H1 (cell line): ENCODE data around the gene ARPP21. TPM values are rescaled to one million over a fixed set of nuclear protein-coding genes. Genes with fewer than 3 reads are reported as not detected.

Experiments
- CTCF ChIA-PET: fragments of 300-600 bp; sonication (Branson Sonifier 250); formaldehyde crosslinking; loops from one replicate; lab custom pipeline; 2021; ENCODE audit not compliant: partially characterized antibody; lab: Charles Lee
- POLR2A ChIA-PET: fragments of 300-600 bp; sonication (Branson Sonifier 250); formaldehyde crosslinking; loops from one replicate; lab custom pipeline; 2021; ENCODE audit warnings: inconsistent platforms; ENCODE audit not compliant: partially characterized antibody; lab: Charles Lee
- DNase-seq, 2 experiments: peaks; one replicate each; pipeline versions ENCODE4 v3.0.0 to v3.0.0-alpha.2; 2010 to 2022; ENCODE audit warnings: low spot score in 2 of 2, low read depth in 1 of 2, mixed read lengths in 1 of 2
- FAIRE-seq: peaks from 2 replicates; lab custom pipeline; 2011; peaks lifted over from hg19 to GRCh38; lab: Jason Lieb, UNC
- H2AFZ ChIP-seq: 2 replicates; pipeline ENCODE4 v1.8.1; 2012; ENCODE audit warnings: low read length, inconsistent platforms
- H2AK5ac ChIP-seq: 2 replicates; pipeline ENCODE4 v1.6.1; 2013; ENCODE audit warnings: low read depth, low read length
- H2BK120ac ChIP-seq: replicated peaks from 2 replicates; pipeline ENCODE3; 2013; ENCODE audit warnings: low read depth, low read length, inconsistent platforms
- H2BK12ac ChIP-seq: 2 replicates; pipeline ENCODE4 v1.6.1; 2013; ENCODE audit warnings: low read depth, low read length
- H2BK15ac ChIP-seq: 2 replicates; pipeline ENCODE4 v1.6.1; 2013; ENCODE audit warnings: low read length
- H2BK20ac ChIP-seq: 2 replicates; pipeline ENCODE4 v1.6.1; 2013; ENCODE audit warnings: low read length
- H2BK5ac ChIP-seq: 2 replicates; pipeline ENCODE4 v1.6.1; 2013; ENCODE audit warnings: low read depth, low read length
- H3K14ac ChIP-seq: 2 replicates; pipeline ENCODE4 v1.6.1; 2013; ENCODE audit warnings: inconsistent platforms; ENCODE audit not compliant: insufficient read length
- H3K18ac ChIP-seq: 2 replicates; pipeline ENCODE4 v1.6.1; 2013; ENCODE audit warnings: low read length; ENCODE audit errors: extremely low read depth
- H3K23ac ChIP-seq: 2 replicates; pipeline ENCODE4 v1.6.1; 2013; ENCODE audit warnings: inconsistent platforms; ENCODE audit not compliant: insufficient read length
- H3K23me2 ChIP-seq: 2 replicates; pipeline ENCODE4 v1.6.1; 2013; ENCODE audit warnings: low read depth, low read length
- H3K27ac ChIP-seq: 2 replicates; pipeline ENCODE4 v1.6.1; 2011; ENCODE audit warnings: low read depth, low read length, inconsistent platforms
- H3K27me3 ChIP-seq, 4 experiments: replicated peaks in 1 of 4; 1 replicate in 1 of 4; 2 replicates in 3 of 4; pipeline versions ENCODE4 v1.6.1 to v1.8.1; 2011 to 2013; ENCODE audit warnings: low read length in 3 of 4, mild to moderate bottlenecking in 3 of 4, inconsistent platforms in 2 of 4, mixed read lengths in 2 of 4, moderate library complexity in 1 of 4; ENCODE audit not compliant: control insufficient read depth in 3 of 4, insufficient read depth in 3 of 4; ENCODE audit errors: extremely low read depth in 1 of 4
- H3K36me3 ChIP-seq, 4 experiments: 2 replicates each; pipeline versions ENCODE4 v1.6.1 to v1.8.1; 2011 to 2013; ENCODE audit warnings: mild to moderate bottlenecking in 4 of 4, low read length in 3 of 4, moderate library complexity in 2 of 4, control low read depth in 1 of 4, inconsistent platforms in 1 of 4; ENCODE audit not compliant: insufficient read depth in 4 of 4, control insufficient read depth in 2 of 4
- H3K4ac ChIP-seq: replicated peaks from 2 replicates; pipeline ENCODE3; 2013; ENCODE audit warnings: low read length, low read depth, mixed read lengths, inconsistent platforms; ENCODE audit not compliant: insufficient read length
- H3K4me1 ChIP-seq, 4 experiments: replicated peaks in 1 of 4; 1 replicate in 1 of 4; 2 replicates in 3 of 4; pipeline versions ENCODE4 v1.6.1 to v1.8.1; 2011 to 2013; ENCODE audit warnings: low read length in 3 of 4, inconsistent platforms in 2 of 4, mixed read lengths in 1 of 4; ENCODE audit not compliant: insufficient read depth in 4 of 4, control insufficient read depth in 3 of 4
- H3K4me2 ChIP-seq, 2 experiments: 2 replicates each; pipeline versions ENCODE4 v1.6.1 to v1.8.1; 2011 to 2013; ENCODE audit warnings: low read depth in 2 of 2, low read length in 2 of 2, control low read depth in 1 of 2, inconsistent platforms in 1 of 2, mild to moderate bottlenecking in 1 of 2; ENCODE audit not compliant: insufficient read depth in 1 of 2
- H3K4me3 ChIP-seq, 4 experiments: fragments of 200-600, 300-600 bp in 1 of 4; sonication (generic), shearing (Covaris generic), sonication (Bioruptor Twin) in 1 of 4; 2 replicates each; pipeline versions ENCODE4 v1.5.1 to v1.8.1; 2011 to 2016; ENCODE audit warnings: low read length in 4 of 4, low read depth in 3 of 4, control low read depth in 2 of 4, inconsistent platforms in 2 of 4, mild to moderate bottlenecking in 2 of 4, mixed read lengths in 1 of 4, moderate library complexity in 1 of 4; ENCODE audit not compliant: insufficient read depth in 2 of 4; ENCODE audit errors: extremely low read depth in 1 of 4
- H3K56ac ChIP-seq: replicated peaks from 2 replicates; pipeline ENCODE3; 2013; ENCODE audit warnings: low read depth, mild to moderate bottlenecking, mixed read lengths, low read length, inconsistent platforms; ENCODE audit not compliant: insufficient read length
- H3K79me1 ChIP-seq: 2 replicates; pipeline ENCODE4 v1.6.1; 2013; ENCODE audit warnings: low read depth, low read length, control low read depth
- H3K79me2 ChIP-seq, 2 experiments: 2 replicates each; pipeline versions ENCODE4 v1.6.1 to v1.8.1; 2012 to 2013; ENCODE audit warnings: low read length in 2 of 2, mild to moderate bottlenecking in 2 of 2, inconsistent platforms in 1 of 2; ENCODE audit not compliant: insufficient read depth in 2 of 2, control insufficient read depth in 1 of 2
- H3K9ac ChIP-seq, 4 experiments: replicated peaks in 1 of 4; 1 replicate in 1 of 4; 2 replicates in 3 of 4; pipeline versions ENCODE4 v1.6.1 to v1.8.1; 2011 to 2013; ENCODE audit warnings: low read depth in 3 of 4, low read length in 3 of 4, control low read depth in 2 of 4, mild to moderate bottlenecking in 2 of 4, moderate library complexity in 2 of 4, inconsistent platforms in 1 of 4; ENCODE audit errors: extremely low read depth in 1 of 4
- H3K9me3 ChIP-seq, 2 experiments: 2 replicates each; pipeline versions ENCODE4 v1.6.1 to v1.8.1; 2012 to 2013; ENCODE audit warnings: mild to moderate bottlenecking in 2 of 2, moderate library complexity in 2 of 2, control low read depth in 1 of 2, inconsistent platforms in 1 of 2, low read depth in 1 of 2, low read length in 1 of 2, mixed read lengths in 1 of 2; ENCODE audit not compliant: insufficient read depth in 2 of 2
- H4K20me1 ChIP-seq, 2 experiments: replicated peaks in 1 of 2; 2 replicates each; pipeline versions ENCODE3 to v1.8.1; 2011 to 2013; ENCODE audit warnings: inconsistent platforms in 2 of 2, low read length in 2 of 2, mild to moderate bottlenecking in 1 of 2; ENCODE audit not compliant: insufficient read depth in 2 of 2, control insufficient read depth in 1 of 2
- H4K5ac ChIP-seq: 2 replicates; pipeline ENCODE4 v1.6.1; 2013; ENCODE audit warnings: low read length, low read depth, mixed read lengths, inconsistent platforms; ENCODE audit not compliant: insufficient read length
- H4K8ac ChIP-seq: 2 replicates; pipeline ENCODE4 v1.8.0; 2013; ENCODE audit warnings: mild to moderate bottlenecking, moderate library complexity, low read length, inconsistent platforms; ENCODE audit not compliant: insufficient read depth; ENCODE audit errors: extremely low read depth
- H4K91ac ChIP-seq: replicated peaks from 2 replicates; pipeline ENCODE3; 2013; ENCODE audit warnings: low read length, mixed read lengths, inconsistent platforms; ENCODE audit not compliant: insufficient read length
- CREB1 ChIP-seq: IDR thresholded peaks from 2 replicates; pipeline ENCODE4 v1.6.1; 2012; ENCODE audit warnings: inconsistent platforms
- FOSL1 ChIP-seq: IDR thresholded peaks from 2 replicates; pipeline ENCODE4 v1.6.1; 2011; ENCODE audit warnings: mild to moderate bottlenecking, low read depth, low read length, moderate library complexity; ENCODE audit not compliant: insufficient read depth
- HDAC2 ChIP-seq, 2 experiments: fragments of 300-600 bp in 1 of 2; sonication (generic) in 1 of 2; IDR thresholded peaks; 2 replicates each; pipeline ENCODE4 v1.6.1; 2011 to 2012; ENCODE audit warnings: low read depth in 2 of 2, low read length in 2 of 2, mild to moderate bottlenecking in 2 of 2, moderate library complexity in 2 of 2, borderline replicate concordance in 1 of 2, inconsistent platforms in 1 of 2
- JUND ChIP-seq: IDR thresholded peaks from 2 replicates; pipeline ENCODE4 v1.6.1; 2011; ENCODE audit warnings: mild to moderate bottlenecking, improper control_type of control experiment, low read length
- KDM5A ChIP-seq: fragments of 200-600 bp; IDR thresholded peaks from 2 replicates; pipeline ENCODE4 v1.7.1; 2012; ENCODE audit warnings: mild to moderate bottlenecking, low read length, inconsistent platforms, mixed read lengths
- PHF8 ChIP-seq: fragments of 200-600 bp; sonication (generic); conservative IDR thresholded peaks from 2 replicates; pipeline ENCODE4 v1.7.1; 2012; ENCODE audit warnings: low read depth, mild to moderate bottlenecking, inconsistent platforms, low read length, moderate library complexity
- RNF2 ChIP-seq: fragments of 200-900, 300-1000 bp; sonication (generic); IDR thresholded peaks from 2 replicates; pipeline ENCODE4 v1.7.1; 2016; ENCODE audit warnings: borderline replicate concordance, low read depth, mild to moderate bottlenecking, antibody characterized with exemption, low read length; ENCODE audit not compliant: poor library complexity, severe bottlenecking; ENCODE audit errors: missing control alignments
- SIN3A ChIP-seq, 2 experiments: IDR thresholded peaks in 1 of 2; conservative IDR thresholded peaks in 1 of 2; 2 replicates each; pipeline ENCODE4 v1.6.1; 2011 to 2012; ENCODE audit warnings: low read length in 2 of 2, improper control_type of control experiment in 1 of 2, low read depth in 1 of 2, mild to moderate bottlenecking in 1 of 2
- SIRT6 ChIP-seq: IDR thresholded peaks from one replicate; pipeline ENCODE4 v1.7.1; 2012; ENCODE audit warnings: low read length, inconsistent platforms
- TAF7 ChIP-seq: optimal IDR thresholded peaks from 2 replicates; pipeline ENCODE3; 2011; ENCODE audit warnings: low read depth, mild to moderate bottlenecking, inconsistent platforms, low read length, moderate library complexity, borderline replicate concordance
- TCF12 ChIP-seq: IDR thresholded peaks from 2 replicates; pipeline ENCODE4 v1.6.1; 2011; ENCODE audit warnings: low read depth, mild to moderate bottlenecking, low read length
- WGBS, 2 experiments: shearing (Covaris generic) in 1 of 2; methylation state at CpG; one replicate each; pipeline versions ENCODE4 v1.1.6 to v1.1.7; 2013 to 2015; ENCODE audit warnings: low lambda C conversion rate in 2 of 2, mixed read lengths in 2 of 2, inconsistent platforms in 1 of 2, low coverage in 1 of 2, missing lambda C conversion rate in 1 of 2; ENCODE audit not compliant: insufficient replicate concordance in 2 of 2, insufficient coverage in 1 of 2, insufficient read length in 1 of 2; ENCODE audit errors: extremely low coverage in 1 of 2, missing lambda C conversion rate in 1 of 2; 5-methylcytosine and 5-hydroxymethylcytosine counted together
- polyA plus RNA-seq, 7 experiments: library from polyadenylated mRNA; depleted of rRNA in 3 of 7; stranded (reverse) in 5 of 7; unstranded in 2 of 7; fragments of >200 nt in 5 of 7; fragments of 200-250 nt in 2 of 7; gene quantifications; 1 replicate in 5 of 7; 2 replicates in 1 of 7; 4 replicates in 1 of 7; pipeline versions ENCODE4 v1.2.1 to v1.2.3, GENCODE V29; 2011 to 2013; ENCODE audit warnings: missing spikeins in 2 of 7, mixed read lengths in 2 of 7
- total RNA-seq: library from RNA; stranded (reverse); fragmentation: NEBNext Ultra II Directional; extraction: Animal tissue kit (Norgen Biotek cat#: 25700); gene quantifications from 2 replicates; pipeline ENCODE4 v1.2.1, GENCODE V29; 2021
- TF ChIP-seq, protein P1 (sequence below): IDR thresholded peaks from 2 replicates; pipeline ENCODE4 v1.6.1; 2012; ENCODE audit warnings: inconsistent platforms

Gene ARPP21
- total and polyA plus RNA-seq, 2 of the 8 experiments (the other 6 are each of a cell fraction or from before 2014, with no cell fraction given): not detected

- no peak overlapping the region for H2AK5ac ChIP-seq
- no peak for TF ChIP-seq KDM5A
- no peak for TF ChIP-seq CREB1
- TF ChIP-seq JUND: no peak
- no peak for TF ChIP-seq FOSL1
- TF ChIP-seq, protein P1, sequence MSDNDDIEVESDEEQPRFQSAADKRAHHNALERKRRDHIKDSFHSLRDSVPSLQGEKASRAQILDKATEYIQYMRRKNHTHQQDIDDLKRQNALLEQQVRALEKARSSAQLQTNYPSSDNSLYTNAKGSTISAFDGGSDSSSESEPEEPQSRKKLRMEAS: no peak
- no peak for TF ChIP-seq PHF8
- TF ChIP-seq HDAC2 (IDR thresholded peaks at IDR 0.05; ENCODE audit: borderline replicate concordance in 1 of 2, low read depth in 2 of 2, low read length in 2 of 2): no peak
- no peak for TF ChIP-seq RNF2
- TF ChIP-seq SIRT6: no peak
- no peak for TF ChIP-seq TCF12
- no peak for TF ChIP-seq TAF7
- TF ChIP-seq SIN3A (conservative IDR thresholded peaks at IDR 0.05 in 1 of 2, IDR thresholded peaks at IDR 0.05 in 1 of 2; ENCODE audit: low read depth in 1 of 2, low read length in 2 of 2): no peak
These were observed 46.6 kb upstream of the ARPP21 start for GRCh38 chr3:35592589-35593295.

More at GRCh38 chr3:35592589-35593295, 46.6 kb upstream of the ARPP21 start:
- H4K20me1 ChIP-seq: no peaks in the 10 kb centered on the region
- H4K91ac ChIP-seq: no peak overlapping the region
- no peak overlapping the region for H3K23ac ChIP-seq
- H4K5ac ChIP-seq: no peak overlapping the region
- CTCF ChIA-PET: no interaction called here
- H3K4ac ChIP-seq: no peak overlapping the region
- no peak for DNase-seq
- no peak overlapping the region for H3K18ac ChIP-seq
- H3K56ac ChIP-seq: no peak overlapping the region
- H3K27me3 ChIP-seq: no peaks in the 10 kb centered on the region
- no peak overlapping the region for H2BK15ac ChIP-seq
- no peak overlapping the region for H3K4me3 ChIP-seq
- no peaks in the 10 kb centered on the region for H3K79me2 ChIP-seq
- H3K36me3 ChIP-seq: no peaks in the 10 kb centered on the region
- H2AFZ ChIP-seq: peak overlapping the region; percentile 70; the same call in 1 of the 2 replicates
- H3K14ac ChIP-seq: no peak overlapping the region
- 0 out of 4 replicates have a peak, but pooled peaks cover 0 to 3% of the 10 kb centered on the region in 2 experiments for H3K9me3 ChIP-seq
- no peaks in the 10 kb centered on the region; a peak in 1 of 7 replicates for H3K4me1 ChIP-seq
- H3K4me2 ChIP-seq: no peak overlapping the region
- H3K79me1 ChIP-seq: no peaks in the 10 kb centered on the region
- H3K23me2 ChIP-seq: no peaks in the 10 kb centered on the region
- H3K9ac ChIP-seq: no peak overlapping the region
- H2BK120ac ChIP-seq: no peak overlapping the region
- POLR2A ChIA-PET: no interaction called here
- no peak overlapping the region for H2BK12ac ChIP-seq
- WGBS, 2 experiments: 92% methylated on average over 5 of the region's 5 CpGs; no CpG with 5 or more reads in 1 of the 2 experiments
- no peak overlapping the region for H4K8ac ChIP-seq
- H2BK20ac ChIP-seq: no peak overlapping the region
- no peak overlapping the region for H2BK5ac ChIP-seq
- FAIRE-seq: no peak
- H3K27ac ChIP-seq: no peak overlapping the region
